HG02588 (cell line): ENCODE results near the gene ESR2.
"Not testable (repeated sequence)": the region's sequence is repeated elsewhere in the genome, so short reads cannot be mapped to it uniquely, and the experiment has no call there.

Experiments used
- ATAC-seq: cut with Tn5 transposase; IDR thresholded peaks from one replicate; pipeline ENCODE4 v1.9.1; 2021; ENCODE audit warnings: mild to moderate bottlenecking, moderate library complexity; ENCODE audit not compliant: unreplicated experiment

Gene ESR2

DNA sequence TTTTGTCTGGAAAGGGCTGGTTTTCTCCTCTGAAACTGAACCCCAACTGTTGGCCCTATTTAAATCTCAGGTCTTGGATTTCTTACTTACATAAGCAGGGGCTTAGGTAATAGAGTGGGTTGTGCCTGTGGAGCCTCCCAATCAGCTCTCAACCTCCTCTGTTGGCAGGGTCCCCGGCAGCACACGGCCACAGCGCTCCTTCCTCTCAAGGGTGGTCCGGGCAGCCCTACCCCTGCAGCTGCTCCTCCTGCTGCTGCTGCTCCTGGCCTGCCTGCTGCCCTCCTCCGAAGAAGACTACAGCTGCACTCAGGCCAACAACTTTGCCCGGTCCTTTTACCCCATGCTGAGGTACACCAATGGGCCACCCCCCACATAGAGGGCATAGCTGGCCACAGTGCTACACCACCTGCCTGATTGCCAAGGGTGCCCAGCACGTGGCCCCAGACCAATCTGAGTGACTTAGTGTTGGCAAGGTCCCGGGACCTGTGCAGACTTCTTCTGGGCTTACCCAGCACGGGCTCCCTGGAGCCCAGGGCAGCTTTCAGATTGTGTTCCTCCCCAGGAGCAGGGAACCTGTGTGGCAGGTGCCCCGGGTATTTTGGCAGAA is 68.9 kb downstream of the ESR2 start:
- ATAC-seq: no peak

DNA sequence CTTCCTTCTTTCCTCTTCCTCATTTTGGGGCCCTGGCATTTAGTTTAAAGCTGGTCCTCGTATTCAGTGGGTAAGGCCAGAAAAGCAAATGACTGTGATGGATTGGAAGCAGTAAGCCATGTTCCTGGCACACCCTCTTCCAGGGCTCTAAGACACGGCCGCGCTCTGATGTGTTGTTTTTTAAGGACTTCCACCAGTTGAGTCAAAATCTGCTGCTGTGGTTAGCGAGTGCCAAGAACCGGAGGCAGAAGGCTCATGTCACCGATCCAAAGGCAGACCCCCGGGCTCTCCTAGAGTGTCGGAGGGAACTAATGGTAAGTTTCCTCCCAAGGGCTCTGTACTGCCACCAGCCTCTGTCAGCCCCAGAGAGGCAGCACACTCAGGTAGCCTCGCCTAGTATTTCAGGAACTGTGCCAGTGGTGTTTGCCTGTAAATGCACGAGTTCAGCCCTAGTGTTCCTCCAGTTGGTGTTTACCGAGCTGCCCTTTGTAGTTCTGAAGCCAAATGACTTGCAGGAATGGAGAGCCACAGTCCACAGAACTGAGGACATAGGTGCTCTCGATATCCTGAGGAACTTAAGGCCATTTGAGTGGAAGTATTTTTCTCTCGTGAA is 72.7 kb downstream of the ESR2 start:
- no peak for ATAC-seq

DNA sequence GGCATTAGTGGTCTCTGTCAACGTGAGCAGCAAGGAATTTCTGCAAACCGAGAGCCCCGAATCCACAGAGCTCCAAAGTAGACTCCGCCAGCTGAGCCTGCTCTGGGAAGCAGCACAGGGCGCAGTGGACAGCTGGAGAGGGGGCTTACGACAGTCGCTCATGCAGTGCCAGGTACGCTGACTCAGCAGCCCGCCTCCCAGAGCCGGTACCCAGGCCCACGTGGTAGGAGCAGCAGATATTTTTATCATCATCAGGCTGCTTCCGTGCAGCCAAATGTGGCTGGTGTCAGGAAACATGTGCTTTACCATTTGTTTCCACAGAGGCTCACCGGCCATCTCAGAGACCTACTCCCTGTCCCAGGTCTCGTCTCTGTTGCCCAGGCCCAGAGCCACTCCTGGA is 73.7 kb downstream of the ESR2 start:
- no peak for ATAC-seq

DNA sequence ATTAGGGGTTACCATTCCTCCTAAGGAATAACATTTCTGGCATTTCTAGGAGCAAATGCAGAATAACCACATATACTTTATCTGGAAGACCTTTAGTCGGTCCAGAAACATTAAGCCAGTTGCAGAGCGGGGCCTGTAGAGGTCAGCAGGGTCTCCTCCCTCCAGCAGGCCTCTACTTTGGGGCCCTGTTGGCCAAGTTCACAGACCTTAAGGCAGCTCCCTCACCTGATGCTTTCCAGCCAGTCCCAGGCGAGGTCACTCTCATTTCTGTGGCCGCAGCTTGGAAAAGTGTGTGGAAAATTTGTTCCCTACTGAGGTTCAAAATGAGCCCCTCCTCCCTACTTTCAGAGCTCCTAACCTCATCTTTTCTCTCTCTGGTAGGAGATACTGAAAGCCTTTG is 74.1 kb downstream of the ESR2 start:
- no peak for ATAC-seq

DNA sequence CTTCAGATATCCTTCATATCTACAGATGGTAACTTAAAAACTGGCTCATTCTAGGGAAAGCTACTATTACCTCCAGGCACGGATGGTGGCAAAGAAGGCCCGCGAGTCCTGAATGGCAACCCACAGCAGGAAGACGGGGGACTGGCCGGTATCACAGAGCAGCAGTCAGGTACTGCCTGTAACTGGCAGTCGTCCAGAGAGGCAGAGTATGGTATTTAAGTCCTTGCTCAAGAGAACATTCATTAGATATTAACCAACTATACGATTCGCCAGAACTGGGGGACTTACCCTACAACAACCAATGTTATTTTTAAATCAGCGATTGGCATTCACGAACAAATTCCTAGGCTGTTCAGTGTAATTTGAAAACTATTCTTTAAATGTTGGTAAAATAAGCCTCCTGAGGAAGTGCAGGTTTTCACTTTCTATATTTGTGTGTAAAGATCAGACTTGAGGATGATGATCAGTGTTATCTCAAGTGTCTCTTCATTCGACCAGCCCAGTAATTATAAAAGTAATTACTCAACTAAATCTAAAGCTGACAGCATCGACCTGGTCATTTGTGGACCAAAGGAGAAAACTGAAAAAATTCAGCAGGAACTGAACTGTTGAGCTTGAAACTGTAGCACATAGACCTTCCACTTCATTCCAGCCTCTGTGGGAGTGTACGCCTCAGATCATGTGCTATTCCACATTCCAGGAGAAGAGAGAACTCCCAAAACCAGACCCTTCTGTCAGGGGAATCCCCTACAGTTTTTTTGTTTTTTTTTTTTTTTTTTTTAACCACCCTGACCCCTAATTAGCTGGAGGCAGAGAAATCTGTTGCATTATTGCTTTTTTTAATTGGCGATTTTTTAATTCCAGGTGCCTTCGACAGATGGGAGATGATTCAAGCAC is 75.6 kb downstream of the ESR2 start:
- ATAC-seq: no peak

DNA sequence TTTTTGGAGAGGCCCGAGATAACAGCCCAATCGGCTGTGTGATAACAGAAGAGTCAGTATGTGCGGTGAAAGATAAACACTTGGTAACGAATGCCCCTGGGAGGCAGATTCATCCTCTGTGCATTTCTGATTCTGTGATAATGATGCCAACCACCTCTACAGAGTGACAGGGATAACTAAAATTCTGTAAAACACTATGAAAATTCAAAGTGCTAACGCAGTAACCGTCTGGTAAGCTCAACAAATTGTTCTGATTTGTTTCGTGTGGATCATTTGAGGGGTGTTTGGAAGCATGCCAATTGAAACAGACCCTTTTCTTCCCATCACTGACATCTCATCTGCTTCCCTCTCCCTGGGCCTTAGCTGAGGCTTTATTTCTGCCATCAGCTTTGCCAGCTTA is 76.3 kb downstream of the ESR2 start:
- ATAC-seq: no peak

DNA sequence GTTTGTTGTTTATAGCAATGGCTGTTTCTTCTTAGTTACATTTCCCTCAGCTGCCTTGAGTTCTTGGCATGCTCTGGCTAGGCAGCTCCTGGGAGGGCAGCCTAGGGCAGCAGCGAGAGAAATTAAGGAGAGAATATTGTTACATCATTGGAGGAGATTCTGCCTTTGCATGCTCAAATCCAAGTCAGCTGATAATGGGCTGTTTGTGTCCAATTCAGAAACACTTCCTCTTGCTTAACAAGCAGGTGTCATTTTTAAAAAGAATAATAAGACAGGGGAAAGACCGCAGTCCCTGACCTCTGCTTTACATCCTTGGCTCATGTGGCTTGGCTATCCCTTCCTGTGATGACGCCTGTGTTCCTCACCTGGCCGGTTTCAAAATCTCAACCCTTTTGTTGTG is 76.9 kb downstream of the ESR2 start:
- no peak for ATAC-seq

DNA sequence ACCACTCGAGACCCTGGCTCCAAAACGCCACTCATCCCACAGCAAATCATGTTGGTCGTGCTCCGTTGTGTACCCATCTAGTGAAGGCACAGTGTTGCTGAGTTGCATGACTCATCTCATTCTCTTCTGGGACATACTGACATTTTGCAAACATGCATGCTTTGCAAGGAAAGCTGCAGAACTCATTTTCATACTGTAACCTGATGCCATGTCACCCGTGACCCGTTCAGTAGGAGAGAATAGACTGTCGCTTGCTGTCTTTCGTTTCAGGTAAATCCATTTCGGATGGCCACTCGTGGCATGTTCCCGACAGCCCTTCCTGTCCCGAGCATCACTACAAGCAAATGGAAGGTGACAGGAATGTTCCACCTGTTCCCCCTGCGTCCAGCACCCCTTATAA is 78.2 kb downstream of the ESR2 start:
- no peak for ATAC-seq

DNA sequence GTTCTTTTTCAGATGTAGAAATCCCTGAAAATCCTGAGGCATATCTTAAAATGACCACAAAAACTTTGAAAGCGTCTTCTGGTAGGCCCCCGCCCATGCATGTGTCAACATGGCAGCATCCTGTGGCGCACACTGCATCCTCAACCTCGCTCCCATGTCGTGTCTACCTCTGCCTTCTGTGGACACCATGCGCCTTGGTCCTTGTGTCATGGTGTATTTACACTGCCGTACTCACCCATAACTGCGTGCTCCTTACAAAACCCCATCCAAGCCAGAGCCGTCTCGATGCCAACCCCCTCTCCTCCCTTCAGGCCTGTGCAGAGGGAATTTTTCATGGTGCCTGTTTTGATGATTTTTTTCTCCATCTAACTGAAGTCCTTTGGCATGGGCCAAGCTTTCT is 78.9 kb downstream of the ESR2 start:
- ATAC-seq: no peak

DNA sequence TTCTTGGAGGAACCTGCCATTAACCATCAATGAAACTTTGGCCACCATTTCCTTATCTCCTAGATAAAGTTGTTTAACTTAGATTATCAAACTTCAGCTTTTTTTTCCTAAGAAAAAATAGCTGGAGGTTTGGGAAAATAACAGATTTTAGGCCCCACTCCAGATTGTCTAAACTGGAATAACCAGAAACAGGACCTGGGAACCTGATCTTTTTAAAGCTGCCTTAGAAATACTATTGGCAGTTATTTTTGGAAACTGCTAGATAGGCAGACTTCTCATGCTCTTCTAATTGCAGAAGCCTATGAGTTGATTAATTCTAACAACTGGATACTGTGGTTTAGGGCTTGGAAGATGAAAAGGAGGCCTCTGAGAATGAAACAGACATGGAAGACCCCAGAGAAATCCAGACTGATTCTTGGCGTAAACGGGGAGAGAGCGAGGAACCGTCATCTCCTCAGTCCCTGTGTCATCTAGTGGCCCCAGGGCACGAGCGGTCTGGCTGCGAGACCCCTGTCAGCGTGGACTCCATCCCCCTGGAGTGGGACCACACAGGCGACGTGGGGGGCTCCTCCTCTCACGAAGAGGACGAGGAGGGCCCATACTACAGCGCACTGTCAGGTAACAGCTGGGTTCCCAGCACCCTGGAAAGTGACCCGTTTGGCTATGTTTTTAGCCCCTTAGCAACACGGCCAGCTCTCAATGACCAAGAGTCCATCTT is 80.2 kb downstream of the ESR2 start:
- ATAC-seq: no peak

DNA sequence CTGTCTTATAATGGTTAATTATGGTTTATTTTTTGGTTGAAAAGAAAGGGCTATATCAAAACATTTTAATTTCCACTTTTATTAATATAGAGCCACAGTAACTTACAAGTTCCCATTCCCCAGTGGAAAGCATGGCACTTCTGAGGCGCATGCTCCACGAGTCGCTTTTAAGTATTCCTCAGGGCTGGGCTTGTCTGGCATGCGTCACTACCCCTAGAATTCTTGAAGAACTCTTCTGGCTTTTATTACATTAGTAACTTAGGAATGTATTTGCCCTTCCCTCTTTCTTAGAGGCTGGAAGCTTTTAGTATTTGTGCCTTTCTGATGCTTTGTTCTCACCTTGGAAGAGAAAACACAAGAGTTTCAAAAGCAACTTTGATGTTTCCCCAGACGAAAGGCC is 81.1 kb downstream of the ESR2 start:
- no peak for ATAC-seq

DNA sequence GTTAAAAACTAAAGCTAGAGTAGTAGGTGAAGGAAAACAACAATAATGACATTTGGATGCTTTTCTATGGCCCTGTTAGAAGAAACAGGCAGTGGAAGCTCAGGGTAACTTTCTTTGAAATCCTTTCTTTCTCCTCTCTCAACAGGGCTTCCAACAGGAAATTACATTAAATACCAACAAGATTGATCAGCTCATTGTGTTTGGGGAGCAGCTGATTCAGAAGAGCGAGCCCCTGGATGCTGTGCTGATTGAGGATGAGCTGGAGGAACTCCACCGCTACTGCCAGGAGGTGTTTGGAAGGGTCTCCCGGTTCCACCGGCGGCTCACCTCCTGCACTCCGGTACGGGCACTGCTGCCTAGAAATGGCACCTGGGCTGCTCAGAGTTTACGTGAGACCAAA is 81.5 kb downstream of the ESR2 start:
- no peak for ATAC-seq

DNA sequence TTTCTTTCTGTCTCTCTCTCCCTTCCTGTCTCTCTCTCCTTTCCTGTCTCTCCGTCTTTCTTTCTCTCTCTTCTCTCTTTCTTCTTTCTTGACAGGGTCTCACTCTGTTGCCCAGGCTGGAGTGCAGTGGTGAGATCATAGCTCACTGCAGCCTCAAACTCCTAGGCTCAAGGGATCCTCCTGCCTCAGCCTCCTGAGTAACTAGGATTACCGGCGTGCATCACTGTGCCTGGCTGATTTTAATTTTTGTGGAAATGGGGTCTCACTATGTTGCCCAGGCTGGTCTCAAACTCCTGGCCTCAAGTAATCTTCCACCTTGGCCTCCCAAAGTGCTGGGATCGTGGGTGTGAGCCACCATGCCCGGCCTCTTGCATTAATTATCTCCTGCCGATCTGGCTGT is 83.3 kb downstream of the ESR2 start:
- not testable (repeated sequence) for ATAC-seq

DNA sequence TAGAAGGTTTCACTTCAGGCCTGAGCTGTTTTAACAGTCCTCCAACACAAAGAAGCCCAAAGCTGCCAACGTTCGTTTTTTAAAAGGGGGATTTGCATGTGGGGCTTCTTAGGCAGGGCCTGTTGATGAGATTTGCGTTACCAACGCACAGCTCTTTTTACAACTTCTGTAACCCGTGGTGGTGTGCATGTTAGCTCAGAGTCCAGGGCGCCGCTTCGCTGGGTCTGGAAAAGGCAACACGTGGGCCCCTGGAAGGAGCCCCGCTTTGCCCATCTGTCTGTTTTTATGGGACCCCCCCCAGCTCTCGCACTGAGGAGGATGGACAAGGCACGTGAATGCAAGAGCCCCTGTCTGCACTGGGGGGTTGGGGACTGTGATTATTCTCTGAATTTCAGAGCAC is 84.0 kb downstream of the ESR2 start:
- no peak for ATAC-seq

DNA sequence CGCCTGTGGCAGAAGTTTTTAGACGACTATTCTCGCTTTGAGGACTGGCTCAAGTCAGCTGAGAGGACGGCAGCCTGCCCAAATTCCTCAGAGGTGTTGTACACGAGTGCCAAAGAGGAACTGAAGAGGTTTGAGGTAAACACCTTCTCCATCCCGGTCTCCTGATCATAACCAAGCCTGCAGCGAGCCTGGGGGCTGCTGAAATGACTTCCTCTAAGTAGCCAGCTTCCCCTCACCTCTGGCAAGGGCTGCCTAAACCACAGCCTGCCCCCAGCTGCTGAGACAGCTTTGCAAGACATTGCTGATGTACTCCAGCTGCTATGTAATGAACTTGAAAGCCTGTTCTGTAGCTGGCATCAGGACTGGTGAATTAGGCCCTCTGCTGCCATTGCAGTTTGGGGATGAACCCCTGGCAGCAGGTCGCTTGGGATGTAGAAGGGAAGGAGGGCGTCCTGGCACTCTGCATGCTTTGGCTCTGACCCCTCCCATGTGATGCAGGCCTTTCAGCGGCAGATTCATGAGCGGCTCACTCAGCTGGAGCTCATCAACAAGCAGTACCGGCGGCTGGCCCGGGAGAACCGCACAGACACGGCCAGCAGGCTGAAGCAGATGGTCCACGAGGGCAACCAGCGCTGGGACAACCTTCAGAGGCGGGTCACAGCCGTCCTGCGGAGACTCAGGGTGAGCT is 84.6 kb downstream of the ESR2 start:
- ATAC-seq: peak; percentile 68

DNA sequence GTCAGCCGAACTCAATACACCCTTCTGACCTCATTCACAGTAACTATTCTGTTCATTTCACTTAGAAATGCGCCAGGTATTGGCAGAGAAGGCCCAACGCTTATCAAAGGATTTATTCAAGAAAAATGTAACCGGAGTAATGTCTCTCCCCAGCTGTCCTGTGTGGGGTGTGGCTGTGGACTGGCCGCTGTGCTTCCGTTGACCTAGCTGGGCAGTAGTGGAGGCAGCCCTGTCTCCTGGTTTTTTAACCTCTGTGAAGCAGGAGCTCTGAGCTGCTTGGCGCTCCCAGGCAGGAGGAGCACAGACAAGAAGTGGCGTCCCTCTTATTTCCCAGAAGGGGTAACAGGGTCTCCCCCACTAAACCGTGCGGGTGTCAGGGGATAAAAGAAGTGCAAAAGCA is 85.2 kb downstream of the ESR2 start:
- ATAC-seq: no peak

DNA sequence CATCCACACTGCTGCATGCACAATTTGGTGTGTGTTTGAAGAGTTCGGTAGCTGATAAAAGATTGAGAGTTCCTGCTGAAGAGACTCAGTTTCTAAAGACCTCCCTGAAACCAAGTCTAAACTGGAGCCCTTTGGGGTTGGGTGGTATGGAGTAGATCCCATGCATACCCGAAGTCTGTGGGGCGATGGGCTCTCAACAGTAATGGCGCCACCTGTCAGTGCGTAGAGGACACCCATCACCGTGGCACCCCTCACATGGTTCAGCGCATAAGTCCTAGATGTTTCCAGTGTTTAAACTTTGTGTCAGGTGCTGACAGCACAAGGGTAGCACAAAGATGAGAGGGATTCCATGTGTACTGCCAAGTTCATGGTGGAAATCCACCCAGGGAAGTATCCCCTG is 85.9 kb downstream of the ESR2 start:
- ATAC-seq: no peak

DNA sequence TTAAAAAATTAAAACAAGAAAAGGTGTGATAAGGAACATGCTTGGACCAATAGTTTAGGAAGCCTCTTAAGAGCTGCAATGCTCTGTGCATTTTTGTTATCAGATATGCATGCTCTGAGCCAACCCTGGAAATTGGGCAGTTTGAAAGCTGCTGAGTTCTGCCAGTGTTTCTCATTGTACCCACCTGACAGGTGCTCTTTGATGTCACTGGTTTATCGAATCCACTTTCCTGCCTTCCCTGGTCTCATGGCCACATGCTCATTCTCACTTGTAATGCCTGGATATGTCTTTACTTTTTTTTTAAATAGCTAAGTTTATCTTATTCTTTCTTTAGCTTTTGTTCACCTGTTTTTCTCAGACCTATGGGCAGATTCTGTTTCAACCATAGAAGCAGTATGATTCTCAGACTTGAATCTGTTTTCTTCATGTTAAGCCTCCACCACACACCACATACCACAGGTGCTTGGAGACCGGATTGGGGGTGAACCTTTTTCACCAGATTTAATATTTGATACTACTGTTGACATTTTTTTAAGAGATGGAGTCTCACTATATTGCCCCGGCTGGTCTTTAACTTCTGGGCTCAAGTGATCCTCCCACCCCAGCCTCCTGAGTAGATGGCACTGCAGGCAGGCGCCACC is 90.7 kb downstream of the ESR2 start:
- ATAC-seq: no peak

DNA sequence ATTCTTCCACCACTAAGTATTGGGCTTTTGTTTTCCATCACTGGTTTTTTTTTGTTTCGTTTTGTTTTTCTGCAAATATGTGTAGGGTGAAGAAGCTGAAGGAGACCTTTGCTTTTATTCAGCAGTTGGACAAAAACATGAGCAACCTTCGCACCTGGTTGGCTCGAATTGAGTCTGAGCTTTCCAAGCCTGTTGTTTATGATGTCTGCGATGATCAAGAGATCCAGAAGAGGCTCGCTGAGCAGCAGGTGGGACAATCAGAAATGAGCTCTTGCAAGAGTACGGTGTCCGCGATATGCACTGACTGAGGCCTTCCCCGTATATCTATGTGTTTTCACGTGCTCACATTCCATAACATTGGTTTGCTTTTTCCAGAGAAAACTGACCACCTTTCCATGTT is 91.5 kb downstream of the ESR2 start:
- no peak for ATAC-seq

DNA sequence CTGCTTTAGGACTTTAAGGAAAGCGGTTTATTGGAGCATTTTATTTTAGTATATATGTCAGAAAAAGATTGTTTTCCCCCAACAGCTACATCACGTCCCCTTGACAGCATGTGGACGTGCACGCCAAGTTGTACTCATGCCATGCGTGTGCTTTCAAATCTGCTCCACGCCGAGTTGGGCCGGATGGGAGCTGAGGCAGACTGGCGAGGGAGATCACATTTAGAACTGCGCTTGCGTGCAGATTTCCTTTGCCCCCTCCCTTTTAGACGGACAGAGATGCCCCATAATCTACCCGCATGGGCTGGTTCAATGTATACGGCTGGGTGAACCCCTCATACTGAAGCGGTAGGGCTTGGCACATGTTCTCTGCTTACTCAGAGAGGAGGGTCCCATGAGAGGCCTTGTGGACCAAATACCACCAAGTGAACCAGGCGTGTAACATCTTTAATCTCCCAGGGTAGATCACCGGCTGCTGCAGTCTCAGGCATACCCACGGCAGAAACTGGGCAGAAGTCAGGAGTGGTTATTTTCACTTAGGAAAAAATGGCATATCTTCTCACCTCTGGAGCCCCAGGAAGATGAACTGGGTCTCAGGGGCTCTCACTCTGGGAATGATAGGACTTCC is 92.1 kb downstream of the ESR2 start:
- ATAC-seq: no peak
